Loucy (cell line): ENCODE measurements around the gene ZNF230.
A peak's percentile ranks its signal among the peaks of the same experiment; 100 is the strongest.

Experiments used
- H2AFZ ChIP-seq: fragments of 200-600 bp; sonication (generic); 2 replicates; pipeline ENCODE4 v1.6.0; 2016; ENCODE audit warnings: antibody characterized with exemption, mild to moderate bottlenecking, low read length, moderate library complexity
- H3F3A ChIP-seq: fragments of 200-600 bp; 2 replicates; pipeline ENCODE4 v1.6.0; 2016; ENCODE audit warnings: antibody characterized with exemption, low read depth, mild to moderate bottlenecking
- H3K27me3 ChIP-seq: fragments of 200-600 bp; sonication (generic); 2 replicates; pipeline ENCODE4 v1.6.1; 2014; ENCODE audit warnings: low read length, mild to moderate bottlenecking; ENCODE audit not compliant: insufficient read depth, poor library complexity, severe bottlenecking
- H3K36me3 ChIP-seq: fragments of 200-600 bp; sonication (generic); 2 replicates; pipeline ENCODE4 v1.6.1; 2016; ENCODE audit warnings: low read length; ENCODE audit not compliant: insufficient read depth
- H3K4me1 ChIP-seq: fragments of 200-600 bp; sonication (generic); 2 replicates; pipeline ENCODE4 v1.5.1; 2014; ENCODE audit warnings: low read length, mild to moderate bottlenecking; ENCODE audit not compliant: insufficient read depth, poor library complexity, severe bottlenecking
- H3K4me2 ChIP-seq: fragments of 200-600 bp; sonication (generic); 2 replicates; pipeline ENCODE4 v1.6.0; 2014; ENCODE audit warnings: antibody characterized with exemption, low read length, low read depth, mild to moderate bottlenecking; ENCODE audit not compliant: poor library complexity, severe bottlenecking
- H3K4me3 ChIP-seq: fragments of 200-600 bp; sonication (generic); 2 replicates; pipeline ENCODE4 v1.5.1; 2014; ENCODE audit warnings: low read length, mild to moderate bottlenecking, mixed read lengths; ENCODE audit not compliant: poor library complexity, severe bottlenecking
- H3K79me2 ChIP-seq: fragments of 200-600 bp; sonication (generic); 2 replicates; pipeline ENCODE4 v1.6.1; 2014; ENCODE audit warnings: low read length; ENCODE audit not compliant: insufficient read depth
- H3K9ac ChIP-seq: fragments of 200-600 bp; sonication (generic); 2 replicates; pipeline ENCODE4 v1.6.0; 2014; ENCODE audit warnings: mild to moderate bottlenecking, low read depth, low read length, moderate library complexity; ENCODE audit not compliant: poor library complexity, severe bottlenecking
- H3K9me2 ChIP-seq: fragments of 200-600 bp; sonication (generic); replicated peaks from 2 replicates; pipeline ENCODE4 v1.6.1; 2016; ENCODE audit warnings: low read depth, low read length, mixed read lengths
- H3K9me3 ChIP-seq: fragments of 200-600 bp; sonication (generic); 2 replicates; pipeline ENCODE4 v1.6.1; 2014; ENCODE audit warnings: mild to moderate bottlenecking, antibody characterized with exemption, low read length, low read depth; ENCODE audit not compliant: insufficient read depth
- H4K20me1 ChIP-seq: fragments of 200-600 bp; sonication (generic); 2 replicates; pipeline ENCODE4 v1.6.0; 2014; ENCODE audit warnings: antibody characterized with exemption, low read length, mild to moderate bottlenecking; ENCODE audit not compliant: insufficient read depth, poor library complexity, severe bottlenecking
- CTCF ChIP-seq: fragments of 200-600 bp; sonication (generic); conservative IDR thresholded peaks from 2 replicates; pipeline ENCODE4 v1.5.1; 2014; ENCODE audit warnings: mild to moderate bottlenecking, antibody characterized with exemption, low read length
- EZH2phosphoT487 ChIP-seq: fragments of 200-600 bp; IDR thresholded peaks from 2 replicates; pipeline ENCODE4 v1.6.1; 2018; ENCODE audit warnings: antibody characterized with exemption, mild to moderate bottlenecking, moderate library complexity, borderline replicate concordance

ZNF230 gene

GRCh38 chr19:43997631-43998290, 5.0 kb upstream of the ZNF230 start:
- TF ChIP-seq CTCF: no peak
- TF ChIP-seq EZH2phosphoT487: no peak
- Histone ChIP-seq H3F3A (no peaks in the 10 kb centered on the region), H3K27me3 (no peaks in the 10 kb centered on the region), H3K36me3 (peaks cover 8% of the 10 kb centered on the region; the same call in 1 of the 2 replicates), H3K79me2 (no peaks in the 10 kb centered on the region), H3K4me2 (no peak overlapping the region), H3K4me1 (peaks cover 4% of the 10 kb centered on the region), H3K9me2 (no peaks in the 10 kb centered on the region), H2AFZ (no peak overlapping the region), H3K9me3 (no peaks in the 10 kb centered on the region), H3K9ac (no peak overlapping the region), H3K4me3 (no peak overlapping the region), H4K20me1 (no peaks in the 10 kb centered on the region)

GRCh38 chr19:44002212-44002565, 568 bp upstream of the ZNF230 start:
- Histone ChIP-seq H2AFZ (peak overlapping the region; percentile 96), H3K27me3 (no peaks in the 10 kb centered on the region), H3K9me3 (no peaks in the 10 kb centered on the region), H3K4me2 (peak overlapping the region; percentile 73), H3K36me3 (no peaks in the 10 kb centered on the region), H4K20me1 (no peaks in the 10 kb centered on the region), H3K9ac (peak overlapping the region; percentile 82), H3K9me2 (no peaks in the 10 kb centered on the region), H3K4me1 (peaks cover 10% of the 10 kb centered on the region), H3F3A (no peaks in the 10 kb centered on the region), H3K4me3 (peak overlapping the region; percentile 85), H3K79me2 (peaks cover 9% of the 10 kb centered on the region)
- TF ChIP-seq CTCF (no peak), EZH2phosphoT487 (no peak)

GRCh38 chr19:44003461-44004009, 778 bp downstream of the ZNF230 start:
- Histone ChIP-seq H3K36me3 (peaks cover 11% of the 10 kb centered on the region; the same call in 1 of the 2 replicates), H3F3A (no peaks in the 10 kb centered on the region), H4K20me1 (no peaks in the 10 kb centered on the region), H3K9me2 (no peaks in the 10 kb centered on the region), H3K4me1 (peaks cover 10% of the 10 kb centered on the region), H3K9me3 (no peaks in the 10 kb centered on the region), H3K4me3 (peak overlapping the region; percentile 85), H3K27me3 (no peaks in the 10 kb centered on the region), H3K79me2 (peaks cover 9% of the 10 kb centered on the region), H3K4me2 (peak overlapping the region; percentile 73), H3K9ac (peak overlapping the region; percentile 82), H2AFZ (peak overlapping the region; percentile 96)
- TF ChIP-seq EZH2phosphoT487 (no peak), CTCF (peak; percentile 42; the same call in 1 of the 2 replicates)
